KMS-11 (cell line): ENCODE measurements around the gene SIAH2.

Experiments
- H2AFZ ChIP-seq: fragments of 200-600 bp; sonication (generic); 2 replicates; pipeline ENCODE4 v1.6.1; 2016; ENCODE audit warnings: antibody characterized with exemption, mixed run types, low read depth
- H3K27ac ChIP-seq: fragments of 200-600 bp; sonication (generic); 2 replicates; pipeline ENCODE4 v1.6.1; 2016; ENCODE audit warnings: mild to moderate bottlenecking, mixed run types
- H3K27me3 ChIP-seq: fragments of 200-600 bp; sonication (generic); 2 replicates; pipeline ENCODE4 v1.6.1; 2017; ENCODE audit warnings: mild to moderate bottlenecking, low read depth, mixed run types, moderate library complexity; ENCODE audit not compliant: insufficient read depth
- H3K36me3 ChIP-seq: fragments of 200-600 bp; sonication (generic); 2 replicates; pipeline ENCODE4 v1.6.1; 2017; ENCODE audit warnings: mild to moderate bottlenecking, mixed run types; ENCODE audit not compliant: insufficient read depth
- H3K4me1 ChIP-seq: fragments of 200-600 bp; sonication (generic); 2 replicates; pipeline ENCODE4 v1.6.1; 2016; ENCODE audit warnings: mild to moderate bottlenecking, low read depth, mixed run types; ENCODE audit not compliant: poor library complexity, severe bottlenecking
- H3K4me2 ChIP-seq: fragments of 200-600 bp; sonication (generic); 2 replicates; pipeline ENCODE4 v1.7.0; 2016; ENCODE audit warnings: mild to moderate bottlenecking, mixed run types
- H3K4me3 ChIP-seq: fragments of 200-600 bp; sonication (generic); IDR thresholded peaks from 2 replicates; pipeline ENCODE4 v1.6.1; 2017; ENCODE audit warnings: low read depth, low read length, mixed read lengths; ENCODE audit not compliant: insufficient read depth
- H3K79me2 ChIP-seq: fragments of 200-600 bp; sonication (generic); 2 replicates; pipeline ENCODE4 v1.6.1; 2016; ENCODE audit warnings: low read depth, mixed run types; ENCODE audit not compliant: insufficient read depth
- H3K9ac ChIP-seq: fragments of 200-600 bp; sonication (generic); 2 replicates; pipeline ENCODE4 v1.6.1; 2016; ENCODE audit warnings: mild to moderate bottlenecking, mixed run types
- H4K20me1 ChIP-seq: fragments of 200-600 bp; sonication (generic); 2 replicates; pipeline ENCODE4 v1.6.1; 2016; ENCODE audit warnings: mild to moderate bottlenecking, mixed run types; ENCODE audit not compliant: insufficient read depth
- CTCF ChIP-seq: fragments of 200-600 bp; sonication (generic); conservative IDR thresholded peaks from 2 replicates; pipeline ENCODE4 v1.6.1; 2017; ENCODE audit warnings: low read depth, mild to moderate bottlenecking, antibody characterized with exemption, low read length, moderate library complexity, mixed read lengths

Gene SIAH2

GRCh38 chr3:150762662-150763121 lies 277 bp downstream of the SIAH2 start:
- Histone ChIP-seq H3K4me2 (no peak overlapping the region; the same call in 1 of the 2 replicates), H3K4me1 (peaks cover 71% of the 10 kb centered on the region), H3K27ac (peak overlapping the region; percentile 88), H2AFZ (peak overlapping the region; percentile 9; the same call in 1 of the 2 replicates), H3K27me3 (no peaks in the 10 kb centered on the region), H3K9ac (peak overlapping the region; percentile 87; the same call in 1 of the 2 replicates), H3K4me3 (peak overlapping the region; percentile 93), H3K36me3 (no peaks in the 10 kb centered on the region; the same call in 1 of the 2 replicates), H3K79me2 (peaks cover 62% of the 10 kb centered on the region), H4K20me1 (peaks cover 19% of the 10 kb centered on the region)
- no peak for TF ChIP-seq CTCF

GRCh38 chr3:150761831-150762661 lies 923 bp downstream of the SIAH2 start:
- no peak for TF ChIP-seq CTCF
- Histone ChIP-seq H3K4me3 (peak overlapping the region; percentile 93), H3K27me3 (no peaks in the 10 kb centered on the region), H4K20me1 (peaks cover 19% of the 10 kb centered on the region), H3K79me2 (peaks cover 68% of the 10 kb centered on the region), H3K27ac (peak overlapping the region; percentile 88), H3K36me3 (no peaks in the 10 kb centered on the region; the same call in 1 of the 2 replicates), H3K4me2 (peak overlapping the region; percentile 94), H3K4me1 (peaks cover 71% of the 10 kb centered on the region), H2AFZ (peak overlapping the region; percentile 47; the same call in 1 of the 2 replicates), H3K9ac (peak overlapping the region; percentile 87)

- no peak overlapping the region for H2AFZ ChIP-seq
- H3K9ac ChIP-seq = peak overlapping the region; percentile 87; the same call in 1 of the 2 replicates
- H3K27ac ChIP-seq = peak overlapping the region; percentile 11; the same call in 1 of the 2 replicates
- peaks cover 71% of the 10 kb centered on the region for H3K4me1 ChIP-seq
- peaks cover 83% of the 10 kb centered on the region for H3K79me2 ChIP-seq
- no peaks in the 10 kb centered on the region for H3K27me3 ChIP-seq
- peaks cover 19% of the 10 kb centered on the region for H4K20me1 ChIP-seq
- peak overlapping the region; percentile 94 for H3K4me2 ChIP-seq
- no peaks in the 10 kb centered on the region; the same call in 1 of the 2 replicates for H3K36me3 ChIP-seq
- no peak for TF ChIP-seq CTCF
- H3K4me3 ChIP-seq = peak overlapping the region; percentile 55
These were observed 2.4 kb downstream of the SIAH2 start for GRCh38 chr3:150760431-150761200.

GRCh38 chr3:150759947-150760346 lies 3.0 kb downstream of the SIAH2 start:
- H3K4me2 ChIP-seq = peak overlapping the region; percentile 94
- H3K9ac ChIP-seq = no peak overlapping the region; the same call in 1 of the 2 replicates
- no peaks in the 10 kb centered on the region; the same call in 1 of the 2 replicates for H3K36me3 ChIP-seq
- peaks cover 21% of the 10 kb centered on the region for H4K20me1 ChIP-seq
- no peak for TF ChIP-seq CTCF
- H3K27ac ChIP-seq = peak overlapping the region; percentile 11; the same call in 1 of the 2 replicates
- no peak overlapping the region for H3K4me3 ChIP-seq
- peaks cover 65% of the 10 kb centered on the region for H3K4me1 ChIP-seq
- H3K27me3 ChIP-seq = no peaks in the 10 kb centered on the region
- H2AFZ ChIP-seq = no peak overlapping the region
- peaks cover 87% of the 10 kb centered on the region for H3K79me2 ChIP-seq
